SKM-1 treated with dmso at 0.1 percent for 144 hours (cell line): ENCODE data around the gene FLII.
"Not testable (repeated sequence)": the region's sequence is repeated elsewhere in the genome, so short reads cannot be mapped to it uniquely, and the experiment has no call there.

ENCODE experiments used
- DNase-seq: peaks from one replicate; lab custom pipeline; 2025; ENCODE audit not compliant: unreplicated experiment; lab: John Stamatoyannopoulos, UW

FLII gene

GRCh38 chr17:18224387-18225120 lies 34.0 kb downstream of the FLII start:
- DNase-seq: no peak

GRCh38 chr17:18224053-18224386 lies 34.5 kb downstream of the FLII start:
- no peak for DNase-seq

- DNase-seq: no peak
These were observed 39.7 kb downstream of the FLII start for GRCh38 chr17:18218756-18219415.

- peak; percentile 61 for DNase-seq
These were observed 41.0 kb downstream of the FLII start for GRCh38 chr17:18217412-18218015.

GRCh38 chr17:18216906-18217305 lies 41.6 kb downstream of the FLII start:
- DNase-seq: not testable (repeated sequence)

- DNase-seq: no peak
These were observed 44.8 kb downstream of the FLII start for GRCh38 chr17:18213666-18214270.

GRCh38 chr17:18208092-18208491 lies 50.4 kb downstream of the FLII start:
- no peak for DNase-seq

GRCh38 chr17:18206962-18207361 lies 51.6 kb downstream of the FLII start:
- no peak for DNase-seq

- DNase-seq: no peak
These were observed 52.7 kb downstream of the FLII start for GRCh38 chr17:18205861-18206260.

- no peak for DNase-seq
These were observed 55.2 kb downstream of the FLII start for GRCh38 chr17:18203308-18203707.

GRCh38 chr17:18201108-18201507 lies 57.4 kb downstream of the FLII start:
- no peak for DNase-seq

- DNase-seq: no peak
These were observed 60.0 kb downstream of the FLII start for GRCh38 chr17:18198530-18198929.

- DNase-seq: no peak
These were observed 60.9 kb downstream of the FLII start for GRCh38 chr17:18197535-18198194.

- DNase-seq: no peak
These were observed 63.3 kb downstream of the FLII start for GRCh38 chr17:18195246-18195645.
